Adrenal gland (tissue), 12 donors: ENCODE data around the gene CLIP2. TPM values are rescaled to one million over a fixed set of nuclear protein-coding genes. Genes with fewer than 3 reads are reported as not detected.

Experiments
- DNase-seq, 7 donors: peaks; one replicate each; pipeline ENCODE4 v3.0.0-alpha.2; 2019 to 2020
- H3K27ac ChIP-seq, 5 donors: fragments of 200-600 bp; sonication (generic) in 4 of 5; 1 replicate in 3 of 5; 2 replicates in 2 of 5; pipeline versions ENCODE4 v1.5.1 to v1.8.0; 2016 to 2020; ENCODE audit warnings: mild to moderate bottlenecking in 1 of 5
- H3K27me3 ChIP-seq: fragments of 200-600 bp; 2 replicates; pipeline ENCODE4 v1.8.0; 2021
- H3K36me3 ChIP-seq, 2 donors: fragments of 200-600 bp; replicated peaks in 1 of 2; 1 replicate in 1 of 2; 2 replicates in 1 of 2; pipeline versions ENCODE4 v1.5.1 to v1.8.0; 2018 to 2022
- H3K4me1 ChIP-seq, 2 donors: fragments of 200-600 bp; replicated peaks in 1 of 2; 1 replicate in 1 of 2; 2 replicates in 1 of 2; pipeline versions ENCODE4 v1.5.1 to v1.8.0; 2018 to 2021
- H3K4me3 ChIP-seq, 4 donors: fragments of 200-600 bp; sonication (generic) in 3 of 4; one replicate each; pipeline ENCODE4 v1.5.1; 2016 to 2018
- H3K9me3 ChIP-seq, 3 donors: fragments of 200-600 bp; sonication (generic) in 1 of 3; replicated peaks in 1 of 3; 1 replicate in 2 of 3; 2 replicates in 1 of 3; pipeline versions ENCODE4 v1.5.1 to v1.8.0; 2016 to 2021
- POLR2A ChIP-seq, 2 donors: fragments of 450-650 bp; IDR thresholded peaks; one replicate each; pipeline ENCODE4 v1.6.1; 2017; ENCODE audit warnings: antibody characterized with exemption in 2 of 2, mild to moderate bottlenecking in 2 of 2, moderate library complexity in 1 of 2
- WGBS, 4 donors: extraction: QIAGEN DNeasy Blood & Tissue Kit in 2 of 4; methylation state at CpG; one replicate each; pipeline versions ENCODE4 v1.1.5 to v1.1.7; 2013 to 2017; 5-methylcytosine and 5-hydroxymethylcytosine counted together
- intact Hi-C, 2 donors: fragments of 100-400 bp; cut with DNase I; formaldehyde crosslinking; loops; one replicate each; pipeline versions ENCODE4 v1.14.1 to v1.15.0; 2022 to 2023
- polyA plus RNA-seq, 3 donors: library from polyadenylated mRNA; stranded (reverse); fragments of 200-250 nt in 2 of 3; fragments of 350-450 nt in 1 of 3; fragmentation: Illumina TruSeq in 1 of 3; extraction: RNeasy Lipid Tissue Mini Kit (QIAGEN cat#74804) in 1 of 3; gene quantifications; one replicate each; pipeline ENCODE4 v1.2.3, GENCODE V29; 2013 to 2014
- total RNA-seq, 9 donors: library from RNA; depleted of rRNA in 4 of 9; stranded (reverse); fragments of >200 nt in 4 of 9; fragments of 120-200 nt in 1 of 9; fragmentation: NEBNext Ultra II Directional in 1 of 9; extraction: Animal tissue kit (Norgen Biotek cat#: 25700) in 1 of 9; gene quantifications; one replicate each; pipeline versions ENCODE4 v1.1.0 to v1.2.4, GENCODE V29; 2013 to 2023
- TF ChIP-seq, protein P1 (sequence below), 6 experiments: fragments of 450-650 bp in 4 of 6; fragments of 200-600 bp in 2 of 6; sonication (generic) in 1 of 6; IDR thresholded peaks; 1 replicate in 5 of 6; 2 replicates in 1 of 6; pipeline versions ENCODE4 v1.5.1 to v1.8.0; 2016 to 2021; ENCODE audit warnings: antibody characterized with exemption in 6 of 6, mild to moderate bottlenecking in 2 of 6, moderate library complexity in 1 of 6
- donor health status: healthy with polysubstance abuse.
- donor health status: Bipolar disorder and iron deficiency.
- donor health status: DM: yes; HTN: yes; CAD: no.
- donor health status: DM: no; HTN: no; CAD: no.
- donor health status: DM: no; HTN: no; CAD: no.
- donor health status: DM: yes; HTN: yes; CAD: no.

Gene CLIP2
- total and polyA plus RNA-seq, 12 donors, result 6.8 to 48.6 (median 25.6) TPM

DNA sequence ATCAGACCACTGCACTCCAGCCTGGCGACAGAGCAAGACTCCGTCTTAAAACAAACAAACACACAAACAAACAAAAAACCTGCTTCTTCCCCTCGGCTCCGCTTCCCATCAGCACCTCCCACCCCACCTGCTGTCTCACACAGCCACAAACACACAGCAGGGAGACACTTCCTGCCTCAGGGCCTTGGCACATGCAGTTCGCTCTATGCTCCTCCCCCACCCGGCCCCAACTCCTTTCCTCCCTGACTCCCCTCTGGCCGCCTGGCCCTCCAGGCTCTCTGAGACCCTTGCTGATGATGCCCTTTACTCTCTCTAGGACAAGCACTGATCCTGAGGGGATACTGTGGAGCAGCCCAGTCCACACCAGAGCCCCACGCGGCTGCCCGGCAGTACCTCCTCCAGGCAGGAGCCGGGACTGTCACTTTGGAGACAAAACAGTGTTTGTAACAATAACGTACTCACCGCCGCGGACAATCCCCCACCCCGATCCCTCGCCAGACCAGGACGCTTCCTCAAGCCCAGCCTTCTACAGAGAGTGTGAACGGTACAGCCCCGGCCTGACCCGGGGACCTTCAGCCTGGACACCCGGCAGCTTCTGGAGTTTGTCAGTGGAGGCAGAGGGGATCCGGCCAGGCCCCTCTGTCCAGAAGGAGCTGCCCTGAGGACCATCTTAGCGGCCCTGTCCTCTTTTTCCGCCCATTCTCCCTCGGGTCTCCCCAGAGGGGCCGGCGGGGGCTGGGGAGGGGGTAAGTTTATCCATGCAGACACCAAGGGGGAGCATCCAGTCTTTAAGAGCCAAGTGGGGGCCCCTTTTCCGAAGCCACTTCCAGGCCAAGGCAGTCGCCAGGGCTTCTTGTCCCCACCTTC lies 114.5 kb downstream of the CLIP2 start:
- 88 to 91% (median 89%) methylated on average over 15 to 30 of the region's 30 CpGs for WGBS, 4 donors
- no peak for DNase-seq
- Histone ChIP-seq H3K4me1 (no peaks in the 10 kb centered on the region), H3K27ac (no peak overlapping the region), H3K4me3 (no peak overlapping the region), H3K27me3 (no peaks in the 10 kb centered on the region), H3K36me3 (peaks cover 0 to 32% of the 10 kb centered on the region in 2 donors), H3K9me3 (no peaks in the 10 kb centered on the region)
- TF ChIP-seq, protein P1, sequence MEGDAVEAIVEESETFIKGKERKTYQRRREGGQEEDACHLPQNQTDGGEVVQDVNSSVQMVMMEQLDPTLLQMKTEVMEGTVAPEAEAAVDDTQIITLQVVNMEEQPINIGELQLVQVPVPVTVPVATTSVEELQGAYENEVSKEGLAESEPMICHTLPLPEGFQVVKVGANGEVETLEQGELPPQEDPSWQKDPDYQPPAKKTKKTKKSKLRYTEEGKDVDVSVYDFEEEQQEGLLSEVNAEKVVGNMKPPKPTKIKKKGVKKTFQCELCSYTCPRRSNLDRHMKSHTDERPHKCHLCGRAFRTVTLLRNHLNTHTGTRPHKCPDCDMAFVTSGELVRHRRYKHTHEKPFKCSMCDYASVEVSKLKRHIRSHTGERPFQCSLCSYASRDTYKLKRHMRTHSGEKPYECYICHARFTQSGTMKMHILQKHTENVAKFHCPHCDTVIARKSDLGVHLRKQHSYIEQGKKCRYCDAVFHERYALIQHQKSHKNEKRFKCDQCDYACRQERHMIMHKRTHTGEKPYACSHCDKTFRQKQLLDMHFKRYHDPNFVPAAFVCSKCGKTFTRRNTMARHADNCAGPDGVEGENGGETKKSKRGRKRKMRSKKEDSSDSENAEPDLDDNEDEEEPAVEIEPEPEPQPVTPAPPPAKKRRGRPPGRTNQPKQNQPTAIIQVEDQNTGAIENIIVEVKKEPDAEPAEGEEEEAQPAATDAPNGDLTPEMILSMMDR (IDR thresholded peaks at IDR 0.05), result no peak
- TF ChIP-seq POLR2A (IDR thresholded peaks at IDR 0.05), result no peak
- intact Hi-C loops, result loop anchor here (5.0 kb wide), 2 partner anchors 201 to 331 kb away; no protein-coding TSS in a partner anchor

DNA sequence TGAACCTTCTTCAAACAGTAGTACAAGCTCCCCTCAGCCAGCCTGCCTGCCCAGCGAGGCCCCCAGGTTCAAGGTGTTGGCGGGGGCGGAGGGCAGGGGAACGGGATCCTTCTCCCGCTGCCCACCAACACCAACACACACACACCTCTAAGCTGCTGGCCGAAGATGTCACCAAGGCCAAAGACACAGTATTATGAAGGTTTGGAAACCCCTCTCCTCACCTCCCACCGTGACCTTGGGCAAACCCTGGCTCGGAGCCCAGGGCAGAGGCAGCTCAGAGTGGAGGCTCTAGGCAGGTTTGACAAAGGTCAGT lies 115.1 kb downstream of the CLIP2 start:
- Histone ChIP-seq H3K36me3 (peaks cover 0 to 32% of the 10 kb centered on the region in 2 donors), H3K4me1 (no peaks in the 10 kb centered on the region), H3K9me3 (no peaks in the 10 kb centered on the region), H3K27me3 (no peaks in the 10 kb centered on the region), H3K27ac (no peak overlapping the region), H3K4me3 (no peak overlapping the region)
- TF ChIP-seq, protein P1 (IDR thresholded peaks at IDR 0.05), result no peak
- TF ChIP-seq POLR2A (IDR thresholded peaks at IDR 0.05), result no peak
- 75% methylated on average over 8 of the region's 8 CpGs; no CpG with 5 or more reads in 2 of the 4 donors for WGBS, 4 donors
- DNase-seq, result no peak
- intact Hi-C loops, result loop anchor here (5.0 kb wide), 2 partner anchors 202 to 332 kb away; no protein-coding TSS in a partner anchor

DNA sequence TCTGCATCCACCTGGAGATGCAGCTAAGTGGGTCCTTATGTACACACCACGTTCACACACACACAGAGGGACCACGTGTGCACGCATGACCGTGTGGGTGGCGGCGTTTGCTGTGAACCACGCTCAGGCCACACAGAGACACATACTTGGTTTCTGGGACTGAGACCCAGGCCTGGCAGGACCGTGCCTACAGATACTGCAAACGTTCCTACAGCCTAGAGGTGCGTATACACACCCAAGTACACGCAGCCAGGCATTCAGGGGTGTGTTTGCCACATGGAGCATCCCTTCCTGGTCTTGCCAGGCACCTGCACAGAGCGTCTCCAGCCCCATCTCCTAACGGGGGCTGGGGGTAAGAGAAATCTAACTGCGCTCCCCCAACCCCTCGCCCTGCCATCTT lies 115.5 kb downstream of the CLIP2 start:
- no peak overlapping the region for H3K4me3 ChIP-seq
- DNase-seq, result no peak
- H3K27me3 ChIP-seq, result no peaks in the 10 kb centered on the region
- H3K9me3 ChIP-seq, result no peaks in the 10 kb centered on the region
- intact Hi-C loops, result loop anchor here (5.0 kb wide), 2 partner anchors 202 to 332 kb away; no protein-coding TSS in a partner anchor
- TF ChIP-seq POLR2A (IDR thresholded peaks at IDR 0.05), result no peak
- H3K36me3 ChIP-seq, result peaks cover 0 to 32% of the 10 kb centered on the region in 2 donors
- no peak overlapping the region for H3K27ac ChIP-seq
- no peaks in the 10 kb centered on the region for H3K4me1 ChIP-seq
- 81 to 94% (median 87%) methylated on average over 7 to 15 of the region's 15 CpGs for WGBS, 4 donors

DNA sequence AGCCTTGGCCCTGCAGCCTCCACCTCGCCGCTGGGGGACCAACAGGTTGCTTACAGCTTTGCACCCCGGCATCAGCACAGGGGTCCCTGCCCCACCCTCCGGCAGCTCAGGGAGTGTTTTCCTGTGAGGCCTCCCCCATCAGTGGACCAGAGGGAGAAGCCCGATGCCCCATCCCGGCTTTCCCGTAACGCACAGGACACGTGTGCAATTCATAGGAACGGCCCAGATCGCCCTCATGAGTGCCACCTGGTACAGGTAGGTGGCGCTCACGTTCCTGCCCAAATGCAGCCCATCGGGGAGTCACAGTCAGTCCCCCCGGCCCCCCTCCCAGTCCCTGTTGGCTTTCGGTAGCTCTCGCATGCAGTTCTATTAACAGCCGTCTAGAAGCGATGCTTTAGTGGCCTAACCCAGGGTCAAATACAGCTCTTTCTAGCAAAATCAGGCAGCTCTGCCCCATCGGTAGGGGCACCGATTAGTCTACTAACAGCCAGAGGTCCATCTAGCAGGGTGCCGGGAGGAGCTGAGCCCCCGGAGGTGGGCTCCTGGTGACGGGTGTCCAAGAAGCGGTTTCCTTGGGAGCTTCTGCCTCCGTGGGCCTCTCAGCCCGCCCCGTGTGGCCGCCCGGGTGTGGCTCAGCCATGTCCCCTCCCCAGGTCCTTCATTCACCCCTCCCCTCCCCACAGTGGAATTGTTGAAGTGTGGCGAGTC lies 116.1 kb downstream of the CLIP2 start:
- intact Hi-C loops, result no loop called here
- H3K36me3 ChIP-seq, result peaks cover 0 to 28% of the 10 kb centered on the region in 2 donors
- no peak for DNase-seq

More for the DNA sequence above, 116.1 kb downstream of the CLIP2 start:
- TF ChIP-seq, protein P1 (IDR thresholded peaks at IDR 0.05), result peak in 2 of 6 experiments; percentile 11
- TF ChIP-seq POLR2A (IDR thresholded peaks at IDR 0.05), result no peak
- 75 to 84% (median 82%) methylated on average over 20 to 31 of the region's 31 CpGs for WGBS, 4 donors
- Histone ChIP-seq H3K4me1 (no peaks in the 10 kb centered on the region), H3K27ac (no peak overlapping the region), H3K4me3 (no peak overlapping the region), H3K27me3 (no peaks in the 10 kb centered on the region), H3K9me3 (no peaks in the 10 kb centered on the region)
